Measurements from ENCODE around the gene SHOX.

GRCh38 chrX:631802-632365, 1.3 kb downstream of the SHOX start:
- TF ChIP-seq, protein P1, sequence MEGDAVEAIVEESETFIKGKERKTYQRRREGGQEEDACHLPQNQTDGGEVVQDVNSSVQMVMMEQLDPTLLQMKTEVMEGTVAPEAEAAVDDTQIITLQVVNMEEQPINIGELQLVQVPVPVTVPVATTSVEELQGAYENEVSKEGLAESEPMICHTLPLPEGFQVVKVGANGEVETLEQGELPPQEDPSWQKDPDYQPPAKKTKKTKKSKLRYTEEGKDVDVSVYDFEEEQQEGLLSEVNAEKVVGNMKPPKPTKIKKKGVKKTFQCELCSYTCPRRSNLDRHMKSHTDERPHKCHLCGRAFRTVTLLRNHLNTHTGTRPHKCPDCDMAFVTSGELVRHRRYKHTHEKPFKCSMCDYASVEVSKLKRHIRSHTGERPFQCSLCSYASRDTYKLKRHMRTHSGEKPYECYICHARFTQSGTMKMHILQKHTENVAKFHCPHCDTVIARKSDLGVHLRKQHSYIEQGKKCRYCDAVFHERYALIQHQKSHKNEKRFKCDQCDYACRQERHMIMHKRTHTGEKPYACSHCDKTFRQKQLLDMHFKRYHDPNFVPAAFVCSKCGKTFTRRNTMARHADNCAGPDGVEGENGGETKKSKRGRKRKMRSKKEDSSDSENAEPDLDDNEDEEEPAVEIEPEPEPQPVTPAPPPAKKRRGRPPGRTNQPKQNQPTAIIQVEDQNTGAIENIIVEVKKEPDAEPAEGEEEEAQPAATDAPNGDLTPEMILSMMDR (IDR thresholded peaks at IDR 0.05) = no peak
- no peak for TF ChIP-seq POLR2AphosphoS5 (IDR thresholded peaks at IDR 0.05)
- TF ChIP-seq POLR2A (IDR thresholded peaks at IDR 0.05) = no peak

Data from prostate gland (tissue), 2 donors.